ENCODE measurements around the gene SRCIN1.

DNA sequence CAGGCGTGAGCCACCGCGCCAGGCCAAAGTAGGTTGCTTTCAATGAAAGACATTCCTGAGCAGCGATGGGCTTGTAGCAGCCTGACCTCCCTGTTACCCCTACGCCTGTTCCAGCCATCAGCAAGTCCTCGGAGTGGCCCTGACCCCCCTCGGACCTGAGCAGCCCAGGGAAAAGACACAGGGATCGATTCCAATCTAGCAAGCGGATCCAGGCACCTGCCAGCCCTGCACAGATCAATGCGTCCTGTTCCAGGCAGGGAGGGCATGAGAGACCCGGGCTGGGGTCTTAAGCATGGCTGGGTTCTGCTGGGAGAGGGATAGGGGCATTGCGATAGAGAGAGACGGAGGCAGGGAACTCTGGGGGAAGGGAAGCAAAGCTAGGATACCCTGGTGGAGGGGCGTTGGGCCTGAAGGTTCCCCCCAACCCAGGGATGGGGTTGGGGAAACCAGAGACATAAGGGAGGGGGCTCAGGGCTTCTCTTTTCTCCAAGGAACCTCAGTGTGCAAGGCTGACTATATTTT, 21.9 kb downstream of the SRCIN1 start:
- TF ChIP-seq POLR2AphosphoS5 (IDR thresholded peaks at IDR 0.05), result no peak
- TF ChIP-seq, protein P1, sequence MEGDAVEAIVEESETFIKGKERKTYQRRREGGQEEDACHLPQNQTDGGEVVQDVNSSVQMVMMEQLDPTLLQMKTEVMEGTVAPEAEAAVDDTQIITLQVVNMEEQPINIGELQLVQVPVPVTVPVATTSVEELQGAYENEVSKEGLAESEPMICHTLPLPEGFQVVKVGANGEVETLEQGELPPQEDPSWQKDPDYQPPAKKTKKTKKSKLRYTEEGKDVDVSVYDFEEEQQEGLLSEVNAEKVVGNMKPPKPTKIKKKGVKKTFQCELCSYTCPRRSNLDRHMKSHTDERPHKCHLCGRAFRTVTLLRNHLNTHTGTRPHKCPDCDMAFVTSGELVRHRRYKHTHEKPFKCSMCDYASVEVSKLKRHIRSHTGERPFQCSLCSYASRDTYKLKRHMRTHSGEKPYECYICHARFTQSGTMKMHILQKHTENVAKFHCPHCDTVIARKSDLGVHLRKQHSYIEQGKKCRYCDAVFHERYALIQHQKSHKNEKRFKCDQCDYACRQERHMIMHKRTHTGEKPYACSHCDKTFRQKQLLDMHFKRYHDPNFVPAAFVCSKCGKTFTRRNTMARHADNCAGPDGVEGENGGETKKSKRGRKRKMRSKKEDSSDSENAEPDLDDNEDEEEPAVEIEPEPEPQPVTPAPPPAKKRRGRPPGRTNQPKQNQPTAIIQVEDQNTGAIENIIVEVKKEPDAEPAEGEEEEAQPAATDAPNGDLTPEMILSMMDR (IDR thresholded peaks at IDR 0.05), result no peak
- TF ChIP-seq POLR2A (IDR thresholded peaks at IDR 0.05), result no peak

Data from breast epithelium (tissue), 3 donors.